K562 (cell line): Measurements from ENCODE around the gene ADAT3. TPM values are rescaled to one million over a fixed set of nuclear protein-coding genes. Genes with fewer than 3 reads are reported as not detected.

Experiments used
- CC2D1A ChIP-seq: fragments of 450-650 bp; IDR thresholded peaks from 2 replicates; pipeline ENCODE4 v1.6.1; 2017; ENCODE audit warnings: mild to moderate bottlenecking
- MAFG ChIP-seq: fragments of 450-650 bp; conservative IDR thresholded peaks from 2 replicates; pipeline ENCODE4 v1.6.1; 2016; ENCODE audit warnings: missing genetic modification characterization, missing compliant biosample characterization
- MAZ ChIP-seq, 2 experiments: fragments of 450-650 bp in 1 of 2; sonication (generic) in 1 of 2; formaldehyde crosslinking; IDR thresholded peaks in 1 of 2; conservative IDR thresholded peaks in 1 of 2; 2 replicates each; pipeline versions ENCODE4 v1.4.0 to v1.5.0; 2020; ENCODE audit warnings: mild to moderate bottlenecking in 1 of 2, missing genetic modification reagents in 1 of 2
- NBN ChIP-seq: fragments of 450-650 bp; IDR thresholded peaks from 2 replicates; pipeline ENCODE4 v1.6.1; 2016; ENCODE audit warnings: low read depth, mild to moderate bottlenecking
- NRF1 ChIP-seq, 2 experiments: fragments of 450-650 bp; IDR thresholded peaks in 1 of 2; conservative IDR thresholded peaks in 1 of 2; 2 replicates each; pipeline ENCODE4 v1.6.1; 2014; ENCODE audit warnings: mild to moderate bottlenecking in 2 of 2
- PHB ChIP-seq: fragments of 250-450 bp; sonication (Bioruptor Pico); IDR thresholded peaks from 2 replicates; pipeline ENCODE4 v1.5.0; 2021
- POLR2G ChIP-seq: fragments of 200-400 bp; formaldehyde crosslinking; IDR thresholded peaks from 2 replicates; pipeline ENCODE4 v1.6.1; 2017; ENCODE audit warnings: low read depth, mild to moderate bottlenecking, antibody characterized with exemption, low read length, moderate library complexity
- RB1 ChIP-seq: fragments of 450-650 bp; IDR thresholded peaks from 2 replicates; pipeline ENCODE4 v1.6.1; 2017; ENCODE audit warnings: low read depth, mild to moderate bottlenecking
- SAFB2 ChIP-seq: fragments of 200-400 bp; formaldehyde crosslinking; IDR thresholded peaks from 2 replicates; pipeline ENCODE4 v1.6.1; 2018; ENCODE audit warnings: borderline replicate concordance, low read length, low read depth, moderate library complexity; ENCODE audit not compliant: severe bottlenecking
- SMC3 ChIP-seq: conservative IDR thresholded peaks from 2 replicates; pipeline ENCODE4 v1.6.1; 2011; ENCODE audit warnings: low read depth, low read length, improper control_type of control experiment; ENCODE audit not compliant: insufficient read depth
- STAG1 ChIP-seq: sonication (generic); formaldehyde crosslinking; IDR thresholded peaks from 2 replicates; pipeline ENCODE4 v1.5.0; 2020; ENCODE audit warnings: missing genetic modification reagents, borderline replicate concordance
- TAF7 ChIP-seq: fragments of 450-650 bp; IDR thresholded peaks from 2 replicates; pipeline ENCODE4 v1.6.1; 2016; ENCODE audit warnings: missing genetic modification characterization, missing compliant biosample characterization
- ZNF263 ChIP-seq: sonication (generic); formaldehyde crosslinking; IDR thresholded peaks from 2 replicates; pipeline ENCODE4 v1.8.0; 2022; ENCODE audit warnings: mild to moderate bottlenecking, missing genetic modification reagents, borderline replicate concordance
- ZNF274 ChIP-seq: IDR thresholded peaks from 2 replicates; pipeline ENCODE4 v1.6.1; 2011; ENCODE audit warnings: low read depth, mild to moderate bottlenecking, low read length, moderate library complexity, borderline replicate concordance
- ZNF354B ChIP-seq: fragments of 250-450 bp; sonication (Bioruptor Pico); IDR thresholded peaks from 2 replicates; pipeline ENCODE4 v1.4.0; 2020
- ZNF75A ChIP-seq: fragments of 450-650 bp; formaldehyde crosslinking; IDR thresholded peaks from 2 replicates; pipeline ENCODE4 v1.4.0; 2020; ENCODE audit warnings: mild to moderate bottlenecking
- polyA plus RNA-seq, 8 experiments: library from polyadenylated mRNA; depleted of rRNA in 4 of 8; stranded (reverse) in 5 of 8; unstranded in 3 of 8; fragments of >200 nt; fragmentation: Nextera tagmentation in 2 of 8; fragmentation: Illumina TruSeq in 1 of 8; extraction: Ambion mirVana in 2 of 8; extraction: Trizol in 1 of 8; gene quantifications; 2 replicates each; pipeline versions ENCODE4 v1.2.1 to v1.2.3, GENCODE V29; 2011 to 2014; ENCODE audit warnings: inconsistent platforms in 1 of 8, missing spikeins in 1 of 8
- total RNA-seq, 7 experiments: library from RNA; depleted of rRNA in 6 of 7; stranded (reverse); fragments of >200 nt in 6 of 7; fragmentation: Illumina TruSeq in 2 of 7; extraction: Trizol in 2 of 7; gene quantifications; 2 replicates each; pipeline versions ENCODE4 v1.2.1 to v1.2.3, GENCODE V29; 2011 to 2021; ENCODE audit warnings: low replicate concordance in 1 of 7
- TF ChIP-seq, protein P1 (sequence below): fragments of 250-450 bp; sonication (Bioruptor Pico); IDR thresholded peaks from 2 replicates; pipeline ENCODE4 v1.5.0; 2021
- TF ChIP-seq, protein P2 (sequence below): fragments of 250-450 bp; sonication (Bioruptor Pico); IDR thresholded peaks from 2 replicates; pipeline ENCODE4 v1.8.0; 2021; ENCODE audit warnings: mild to moderate bottlenecking, moderate library complexity
- TF ChIP-seq, protein P3 (sequence below): fragments of 450-650 bp; IDR thresholded peaks from 2 replicates; pipeline ENCODE4 v1.7.1; 2018; ENCODE audit warnings: mild to moderate bottlenecking, low read depth; ENCODE audit not compliant: partially characterized antibody
- TF ChIP-seq, protein P4 (sequence below), 2 experiments: IDR thresholded peaks; 2 replicates each; pipeline ENCODE4 v1.6.1; 2011; ENCODE audit warnings: borderline replicate concordance in 1 of 2, control low read depth in 1 of 2, low read depth in 1 of 2, low read length in 1 of 2, mild to moderate bottlenecking in 1 of 2, mixed read lengths in 1 of 2, moderate library complexity in 1 of 2; ENCODE audit not compliant: insufficient read depth in 1 of 2, insufficient read length in 1 of 2, poor library complexity in 1 of 2, severe bottlenecking in 1 of 2; ENCODE audit errors: extremely low read depth in 1 of 2

Gene ADAT3
- total and polyA plus RNA-seq, 9 of the 15 experiments (the other 6 are each of a cell fraction or from before 2014, with no cell fraction given) = 0.67 to 15.6 (median 7.8) TPM; not detected in 4

- TF ChIP-seq ZNF274 = no peak
- TF ChIP-seq CC2D1A = peak; percentile 31; the same call in 1 of the 2 replicates
- TF ChIP-seq MAFG (tag) = no peak
- peak; percentile 63 for TF ChIP-seq STAG1 (CRISPR knock-in tag)
- peak; percentile 83 for TF ChIP-seq RB1
- TF ChIP-seq, protein P1, sequence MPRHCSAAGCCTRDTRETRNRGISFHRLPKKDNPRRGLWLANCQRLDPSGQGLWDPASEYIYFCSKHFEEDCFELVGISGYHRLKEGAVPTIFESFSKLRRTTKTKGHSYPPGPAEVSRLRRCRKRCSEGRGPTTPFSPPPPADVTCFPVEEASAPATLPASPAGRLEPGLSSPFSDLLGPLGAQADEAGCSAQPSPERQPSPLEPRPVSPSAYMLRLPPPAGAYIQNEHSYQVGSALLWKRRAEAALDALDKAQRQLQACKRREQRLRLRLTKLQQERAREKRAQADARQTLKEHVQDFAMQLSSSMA = no peak
- no peak; the same call in 1 of the 2 replicates for TF ChIP-seq ZNF263 (CRISPR knock-in tag)
- peak; percentile 79 for TF ChIP-seq SMC3
- TF ChIP-seq NBN = no peak
- no peak; the same call in 1 of the 2 replicates for TF ChIP-seq POLR2G
- TF ChIP-seq, protein P2, sequence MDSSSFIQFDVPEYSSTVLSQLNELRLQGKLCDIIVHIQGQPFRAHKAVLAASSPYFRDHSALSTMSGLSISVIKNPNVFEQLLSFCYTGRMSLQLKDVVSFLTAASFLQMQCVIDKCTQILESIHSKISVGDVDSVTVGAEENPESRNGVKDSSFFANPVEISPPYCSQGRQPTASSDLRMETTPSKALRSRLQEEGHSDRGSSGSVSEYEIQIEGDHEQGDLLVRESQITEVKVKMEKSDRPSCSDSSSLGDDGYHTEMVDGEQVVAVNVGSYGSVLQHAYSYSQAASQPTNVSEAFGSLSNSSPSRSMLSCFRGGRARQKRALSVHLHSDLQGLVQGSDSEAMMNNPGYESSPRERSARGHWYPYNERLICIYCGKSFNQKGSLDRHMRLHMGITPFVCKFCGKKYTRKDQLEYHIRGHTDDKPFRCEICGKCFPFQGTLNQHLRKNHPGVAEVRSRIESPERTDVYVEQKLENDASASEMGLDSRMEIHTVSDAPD (CRISPR knock-in tag) = no peak
- TF ChIP-seq SAFB2 = no peak
- TF ChIP-seq, protein P3, sequence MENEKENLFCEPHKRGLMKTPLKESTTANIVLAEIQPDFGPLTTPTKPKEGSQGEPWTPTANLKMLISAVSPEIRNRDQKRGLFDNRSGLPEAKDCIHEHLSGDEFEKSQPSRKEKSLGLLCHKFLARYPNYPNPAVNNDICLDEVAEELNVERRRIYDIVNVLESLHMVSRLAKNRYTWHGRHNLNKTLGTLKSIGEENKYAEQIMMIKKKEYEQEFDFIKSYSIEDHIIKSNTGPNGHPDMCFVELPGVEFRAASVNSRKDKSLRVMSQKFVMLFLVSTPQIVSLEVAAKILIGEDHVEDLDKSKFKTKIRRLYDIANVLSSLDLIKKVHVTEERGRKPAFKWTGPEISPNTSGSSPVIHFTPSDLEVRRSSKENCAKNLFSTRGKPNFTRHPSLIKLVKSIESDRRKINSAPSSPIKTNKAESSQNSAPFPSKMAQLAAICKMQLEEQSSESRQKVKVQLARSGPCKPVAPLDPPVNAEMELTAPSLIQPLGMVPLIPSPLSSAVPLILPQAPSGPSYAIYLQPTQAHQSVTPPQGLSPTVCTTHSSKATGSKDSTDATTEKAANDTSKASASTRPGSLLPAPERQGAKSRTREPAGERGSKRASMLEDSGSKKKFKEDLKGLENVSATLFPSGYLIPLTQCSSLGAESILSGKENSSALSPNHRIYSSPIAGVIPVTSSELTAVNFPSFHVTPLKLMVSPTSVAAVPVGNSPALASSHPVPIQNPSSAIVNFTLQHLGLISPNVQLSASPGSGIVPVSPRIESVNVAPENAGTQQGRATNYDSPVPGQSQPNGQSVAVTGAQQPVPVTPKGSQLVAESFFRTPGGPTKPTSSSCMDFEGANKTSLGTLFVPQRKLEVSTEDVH = peak; percentile 32
- TF ChIP-seq, protein P4, sequence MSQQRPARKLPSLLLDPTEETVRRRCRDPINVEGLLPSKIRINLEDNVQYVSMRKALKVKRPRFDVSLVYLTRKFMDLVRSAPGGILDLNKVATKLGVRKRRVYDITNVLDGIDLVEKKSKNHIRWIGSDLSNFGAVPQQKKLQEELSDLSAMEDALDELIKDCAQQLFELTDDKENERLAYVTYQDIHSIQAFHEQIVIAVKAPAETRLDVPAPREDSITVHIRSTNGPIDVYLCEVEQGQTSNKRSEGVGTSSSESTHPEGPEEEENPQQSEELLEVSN (IDR thresholded peaks at IDR 0.05; ENCODE audit: borderline replicate concordance in 1 of 2, extremely low read depth in 1 of 2, insufficient read depth in 1 of 2, insufficient read length in 1 of 2, low read depth in 1 of 2, low read length in 1 of 2, poor library complexity in 1 of 2, severe bottlenecking in 1 of 2) = no peak
- TF ChIP-seq NRF1 (conservative IDR thresholded peaks at IDR 0.05 in 1 of 2, IDR thresholded peaks at IDR 0.05 in 1 of 2) = no peak
- TF ChIP-seq ZNF354B (CRISPR knock-in tag) = no peak
- TF ChIP-seq MAZ (CRISPR knock-in tag; conservative IDR thresholded peaks at IDR 0.05 in 1 of 2, IDR thresholded peaks at IDR 0.05 in 1 of 2) = peak; percentile 39 to 42; a peak in 3 of 4 replicates
- no peak for TF ChIP-seq ZNF75A
- no peak for TF ChIP-seq PHB (CRISPR knock-in tag)
- no peak for TF ChIP-seq TAF7 (tag)
Observed at GRCh38 chr19:1929021-1929742, 24.0 kb downstream of the ADAT3 start (continued).
